Peyer's patch (tissue), 4 donors: ENCODE measurements around the gene LRRC56.

Experiments used
- CTCF ChIP-seq, 6 experiments: fragments of 450-650 bp in 4 of 6; fragments of 200-600 bp in 2 of 6; sonication (generic) in 1 of 6; IDR thresholded peaks; one replicate each; pipeline ENCODE4 v1.5.1; 2017 to 2019; ENCODE audit warnings: antibody characterized with exemption in 6 of 6, mild to moderate bottlenecking in 3 of 6, moderate library complexity in 1 of 6
- POLR2A ChIP-seq, 2 donors: fragments of 450-650 bp; IDR thresholded peaks; one replicate each; pipeline ENCODE4 v1.5.1; 2017; ENCODE audit warnings: antibody characterized with exemption in 2 of 2, mild to moderate bottlenecking in 2 of 2, moderate library complexity in 2 of 2

GRCh38 chr11:535210-535518 is 2.2 kb upstream of the LRRC56 start:
- TF ChIP-seq CTCF (IDR thresholded peaks at IDR 0.05) (peak in 1 of 6 experiments; percentile 15), POLR2A (IDR thresholded peaks at IDR 0.05) (no peak)
